Smooth muscle cell of the brain vasculature (primary cell): ENCODE measurements around the gene SHROOM3.

Experiments
- DNase-seq: peaks from one replicate; pipeline ENCODE4 v3.0.0-alpha.2; 2012; ENCODE audit warnings: low read depth, low spot score

Gene SHROOM3

DNA sequence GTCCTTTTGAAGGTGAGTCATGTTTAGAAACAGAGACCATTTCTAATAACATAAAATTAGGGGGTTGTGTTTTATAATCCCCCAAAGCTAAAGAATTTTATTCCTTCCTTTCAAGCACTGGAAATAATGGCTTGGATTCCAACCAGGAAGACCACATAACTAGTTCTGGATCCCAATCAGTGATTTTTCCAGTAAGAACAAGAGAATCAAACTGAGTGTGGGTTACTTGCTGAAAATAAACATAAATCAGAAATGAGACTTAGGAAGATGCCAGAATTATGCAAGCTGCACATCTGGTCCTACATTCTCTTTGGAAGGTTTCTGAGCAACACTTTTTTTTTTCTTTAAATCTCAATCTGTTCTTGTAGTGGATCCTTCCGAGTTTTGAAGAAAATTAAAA, 386.6 kb downstream of the SHROOM3 start:
- DNase-seq: no peak

DNA sequence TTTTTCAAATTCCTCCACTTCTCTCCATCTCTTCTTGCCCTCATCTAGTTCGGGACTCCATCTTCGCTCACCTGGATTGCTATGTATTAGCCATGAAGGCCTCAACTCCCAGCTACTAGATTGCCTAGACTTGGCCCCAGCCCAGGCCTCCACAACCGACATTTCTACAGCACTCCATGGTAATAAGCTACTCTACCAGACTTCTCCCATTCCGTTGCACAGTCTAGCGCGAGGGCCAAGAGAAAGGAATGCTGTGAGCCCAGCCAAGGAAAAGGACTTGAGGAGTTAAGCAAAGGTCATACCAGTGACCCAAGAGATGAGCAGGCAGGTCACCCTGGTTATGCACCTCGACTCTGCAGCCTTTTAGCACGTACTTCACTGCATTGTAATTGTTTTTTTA, 387.3 kb downstream of the SHROOM3 start:
- no peak for DNase-seq

DNA sequence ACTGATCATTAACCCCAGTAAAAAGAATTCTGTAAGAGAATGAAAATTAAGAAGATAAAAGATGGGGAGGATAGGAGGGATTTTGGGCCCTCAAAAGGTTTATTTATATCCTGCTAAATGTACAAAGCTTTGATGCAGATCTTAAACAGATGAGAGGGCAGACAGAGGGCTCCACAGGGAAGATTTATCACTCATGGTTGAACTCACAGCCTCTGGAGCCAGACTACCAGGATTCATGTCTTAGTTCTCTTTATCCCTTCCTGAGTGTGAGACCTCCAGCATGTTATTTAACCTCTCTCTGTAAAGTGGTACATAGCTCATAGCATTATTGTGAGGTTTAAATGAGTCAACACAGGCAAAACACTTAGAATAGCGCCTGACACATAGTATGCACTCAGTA, 388.5 kb downstream of the SHROOM3 start:
- DNase-seq: no peak

DNA sequence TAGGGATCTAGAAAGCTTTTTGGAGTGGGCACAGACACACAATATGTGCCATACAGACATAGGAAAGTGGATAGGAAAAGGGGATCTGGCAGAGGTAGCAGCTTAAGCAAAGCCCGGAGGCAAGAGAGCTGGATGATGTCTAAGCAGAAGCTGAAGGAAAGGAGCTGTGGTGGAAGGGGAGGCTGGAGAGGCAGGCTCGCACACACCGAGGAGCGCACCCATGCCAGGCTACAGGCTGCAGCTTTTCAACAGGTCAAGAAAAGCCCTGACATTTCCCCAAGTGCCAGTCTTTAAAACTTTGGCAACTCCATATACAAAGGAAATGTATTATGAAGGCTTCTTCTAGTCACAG, 395.6 kb downstream of the SHROOM3 start:
- DNase-seq: no peak

DNA sequence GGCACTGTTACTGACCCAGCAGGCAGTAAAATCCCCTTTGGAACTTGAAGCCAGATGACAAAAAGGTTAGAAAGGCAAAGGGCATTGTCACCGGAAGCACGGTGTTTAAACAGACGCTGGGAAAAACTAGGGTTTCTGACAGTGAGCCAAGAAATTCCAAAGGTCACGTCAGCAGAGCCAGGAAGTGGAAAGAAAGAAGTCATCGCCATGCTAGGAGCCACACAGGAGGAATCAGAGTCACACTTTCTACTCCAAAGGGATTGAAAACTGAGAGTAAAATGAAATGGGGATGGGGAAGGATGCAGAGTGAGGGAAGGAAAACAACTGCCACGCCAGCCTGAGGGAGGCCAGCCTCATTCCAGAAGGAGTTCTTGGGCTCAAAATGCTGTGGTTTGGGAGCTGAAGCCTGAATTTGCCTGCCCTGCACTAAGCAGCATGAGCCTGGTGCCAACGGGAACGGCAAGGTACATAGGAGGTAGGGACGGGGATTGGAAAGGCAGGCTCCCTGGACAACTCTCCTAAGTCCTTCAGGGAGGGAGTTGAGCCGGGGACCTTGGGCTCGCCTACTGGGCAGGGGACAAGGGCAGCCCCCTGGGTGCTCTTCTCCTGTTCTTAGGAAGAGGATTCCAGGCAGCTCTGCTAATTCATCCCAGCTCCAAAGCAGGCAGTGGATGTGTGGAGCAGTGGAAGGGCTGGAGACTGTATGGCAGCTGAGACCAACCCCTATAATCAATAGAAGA, 396.1 kb downstream of the SHROOM3 start:
- no peak for DNase-seq

DNA sequence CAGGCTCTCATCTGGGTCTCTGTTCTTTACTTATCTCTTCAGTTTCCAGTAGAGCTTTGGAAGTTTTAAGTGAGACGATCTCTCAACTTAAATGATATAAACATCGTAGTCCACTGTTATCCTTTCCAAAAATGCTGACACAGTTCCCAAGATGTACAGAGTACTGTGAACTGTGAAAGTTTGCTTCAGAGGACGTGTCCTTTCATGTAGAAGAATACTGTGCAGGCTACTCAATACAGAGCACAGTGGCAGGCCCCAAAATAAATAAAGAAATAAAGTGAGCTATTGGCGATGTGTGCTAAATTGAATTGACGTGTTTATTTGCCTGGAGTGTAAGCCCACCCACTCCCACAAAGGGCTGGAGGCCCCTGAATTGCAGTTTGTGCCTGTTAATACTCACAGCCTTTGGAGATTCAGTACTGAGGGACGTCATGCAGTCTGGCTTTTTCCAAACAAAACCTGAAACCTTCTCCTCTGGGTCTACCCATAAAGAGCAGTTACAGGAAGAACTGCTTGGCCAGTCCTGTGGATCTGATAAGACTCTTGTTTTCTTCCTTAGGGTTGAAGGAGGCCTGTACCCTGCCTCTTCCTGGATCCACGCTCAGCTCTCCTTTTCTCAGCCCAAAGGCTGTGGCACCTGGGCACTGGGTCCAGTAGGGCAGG, 396.8 kb downstream of the SHROOM3 start:
- no peak for DNase-seq
